Stimulated activated naive CD8-positive, alpha-beta T cell treated with anti-CD3 and anti-CD28 coated beads, Interleukin-15, amount 100 ng/mL, for 72 hours (primary cell): Measurements from ENCODE around the gene SLC19A1.
A peak's percentile ranks its signal among the peaks of the same experiment; 100 is the strongest.

Source experiments
- ATAC-seq: fragments of 150-1000 bp; cut with Tn5 transposase; 2 replicates; pipeline ENCODE4 v1.10.0; 2021; ENCODE audit warnings: mild to moderate bottlenecking, moderate library complexity
- DNase-seq, 2 donors: peaks; one replicate each; pipeline ENCODE4 v3.0.0; 2021 to 2022
- H3K27ac Mint-ChIP-seq, 2 donors: one replicate each; pipeline ENCODE4 v1.8.0; 2022; ENCODE audit warnings: mild to moderate bottlenecking in 2 of 2, mixed read lengths in 2 of 2, moderate library complexity in 2 of 2
- H3K27me3 Mint-ChIP-seq: one replicate; pipeline ENCODE4 v1.8.0; 2022; ENCODE audit warnings: mixed read lengths
- H3K4me1 Mint-ChIP-seq: one replicate; pipeline ENCODE4 v1.8.0; 2022; ENCODE audit warnings: mild to moderate bottlenecking, mixed read lengths
- H3K4me3 Mint-ChIP-seq, 2 donors: one replicate each; pipeline ENCODE4 v1.8.0; 2022; ENCODE audit warnings: mild to moderate bottlenecking in 2 of 2, mixed read lengths in 2 of 2, moderate library complexity in 1 of 2
- H3K9me3 Mint-ChIP-seq, 2 donors: one replicate each; pipeline ENCODE4 v1.8.0; 2022; ENCODE audit warnings: mixed read lengths in 2 of 2

SLC19A1 gene

GRCh38 chr21:45496968-45497845, 45.0 kb downstream of the SLC19A1 start:
- H3K4me1 Mint-ChIP-seq, result peaks cover 4% of the 10 kb centered on the region
- peaks cover 7 to 10% of the 10 kb centered on the region in 2 donors for H3K9me3 Mint-ChIP-seq
- ATAC-seq (no peak), DNase-seq (no peak)
- no peak overlapping the region for H3K4me3 Mint-ChIP-seq
- no peak overlapping the region for H3K27ac Mint-ChIP-seq
- H3K27me3 Mint-ChIP-seq, result no peaks in the 10 kb centered on the region

GRCh38 chr21:45496151-45496967, 45.9 kb downstream of the SLC19A1 start:
- Mint-ChIP-seq H3K27ac (no peak overlapping the region), H3K9me3 (peaks cover 7 to 10% of the 10 kb centered on the region in 2 donors), H3K4me1 (peaks cover 4% of the 10 kb centered on the region), H3K4me3 (no peak overlapping the region), H3K27me3 (no peaks in the 10 kb centered on the region)
- no peak for DNase-seq
- ATAC-seq, result no peak

- Mint-ChIP-seq H3K27ac (no peak overlapping the region), H3K4me1 (peaks cover 10% of the 10 kb centered on the region), H3K9me3 (peaks cover 7 to 8% of the 10 kb centered on the region in 2 donors), H3K4me3 (no peak overlapping the region), H3K27me3 (no peaks in the 10 kb centered on the region)
- DNase-seq (no peak), ATAC-seq (no peak)
Observed at GRCh38 chr21:45494851-45495680, 47.2 kb downstream of the SLC19A1 start.

- H3K27ac Mint-ChIP-seq, result no peak overlapping the region
- H3K4me3 Mint-ChIP-seq, result no peak overlapping the region
- peaks cover 12% of the 10 kb centered on the region for H3K4me1 Mint-ChIP-seq
- ATAC-seq (no peak), DNase-seq (no peak)
- peaks cover 0 to under 1% of the 10 kb centered on the region in 2 donors for H3K9me3 Mint-ChIP-seq
- H3K27me3 Mint-ChIP-seq, result no peaks in the 10 kb centered on the region
Observed at GRCh38 chr21:45494135-45494850, 47.9 kb downstream of the SLC19A1 start.

GRCh38 chr21:45493401-45494001, 48.7 kb downstream of the SLC19A1 start:
- Mint-ChIP-seq H3K27me3 (no peaks in the 10 kb centered on the region), H3K4me1 (peaks cover 16% of the 10 kb centered on the region)

GRCh38 chr21:45492765-45493164, 49.5 kb downstream of the SLC19A1 start:
- Mint-ChIP-seq H3K27me3 (no peaks in the 10 kb centered on the region), H3K4me1 (peaks cover 16% of the 10 kb centered on the region), H3K4me3 (no peak overlapping the region), H3K27ac (no peak overlapping the region), H3K9me3 (no peaks in the 10 kb centered on the region)
- no peak for ATAC-seq
- DNase-seq, result no peak

More at GRCh38 chr21:45493401-45494001, 48.7 kb downstream of the SLC19A1 start:
- no peak for DNase-seq
- Mint-ChIP-seq H3K4me3 (no peak overlapping the region), H3K27ac (peak overlapping the region in 1 of 2 donors; percentile 42), H3K9me3 (no peaks in the 10 kb centered on the region)
- no peak for ATAC-seq

GRCh38 chr21:45491623-45492022, 50.6 kb downstream of the SLC19A1 start:
- ATAC-seq, result no peak
- peaks cover 16% of the 10 kb centered on the region for H3K4me1 Mint-ChIP-seq
- H3K9me3 Mint-ChIP-seq, result no peaks in the 10 kb centered on the region
- H3K4me3 Mint-ChIP-seq, result no peak overlapping the region
- peak overlapping the region in 1 of 2 donors; percentile 84 for H3K27ac Mint-ChIP-seq
- H3K27me3 Mint-ChIP-seq, result no peaks in the 10 kb centered on the region
- no peak for DNase-seq

- peaks cover 16% of the 10 kb centered on the region for H3K4me1 Mint-ChIP-seq
Observed at GRCh38 chr21:45491056-45491455, 51.2 kb downstream of the SLC19A1 start.

GRCh38 chr21:45490049-45490731, 52.0 kb downstream of the SLC19A1 start:
- Mint-ChIP-seq H3K27me3 (no peaks in the 10 kb centered on the region), H3K4me3 (no peak overlapping the region), H3K4me1 (peaks cover 16% of the 10 kb centered on the region), H3K9me3 (no peaks in the 10 kb centered on the region), H3K27ac (peak overlapping the region in 1 of 2 donors; percentile 12)
- ATAC-seq (peak; percentile 16), DNase-seq (no peak)

More at GRCh38 chr21:45491056-45491455, 51.2 kb downstream of the SLC19A1 start:
- H3K27ac Mint-ChIP-seq, result no peak overlapping the region
- no peaks in the 10 kb centered on the region for H3K9me3 Mint-ChIP-seq
- DNase-seq (no peak), ATAC-seq (no peak)
- H3K4me3 Mint-ChIP-seq, result no peak overlapping the region
- H3K27me3 Mint-ChIP-seq, result no peaks in the 10 kb centered on the region

- peaks cover 16% of the 10 kb centered on the region for H3K4me1 Mint-ChIP-seq
- ATAC-seq (no peak), DNase-seq (no peak)
- H3K4me3 Mint-ChIP-seq, result no peak overlapping the region
- H3K27ac Mint-ChIP-seq, result peak overlapping the region in 1 of 2 donors; percentile 61
- H3K9me3 Mint-ChIP-seq, result no peaks in the 10 kb centered on the region
- H3K27me3 Mint-ChIP-seq, result no peaks in the 10 kb centered on the region
Observed at GRCh38 chr21:45489722-45489982, 52.6 kb downstream of the SLC19A1 start.

- H3K27ac Mint-ChIP-seq, result peak overlapping the region in 1 of 2 donors; percentile 61
- no peaks in the 10 kb centered on the region for H3K9me3 Mint-ChIP-seq
Observed at GRCh38 chr21:45488931-45489721, 53.1 kb downstream of the SLC19A1 start.

GRCh38 chr21:45487891-45488600, 54.2 kb downstream of the SLC19A1 start:
- Mint-ChIP-seq H3K4me3 (no peak overlapping the region), H3K9me3 (no peaks in the 10 kb centered on the region), H3K4me1 (peaks cover 29% of the 10 kb centered on the region), H3K27me3 (no peaks in the 10 kb centered on the region), H3K27ac (peak overlapping the region in 1 of 2 donors; percentile 71)
- ATAC-seq (no peak), DNase-seq (no peak)

More at GRCh38 chr21:45488931-45489721, 53.1 kb downstream of the SLC19A1 start:
- ATAC-seq, result no peak
- no peak for DNase-seq
- peaks cover 20% of the 10 kb centered on the region for H3K4me1 Mint-ChIP-seq
- no peaks in the 10 kb centered on the region for H3K27me3 Mint-ChIP-seq
- H3K4me3 Mint-ChIP-seq, result peak overlapping the region in 1 of 2 donors; percentile 26
